Measurements from ENCODE around the gene VIT.

DNA sequence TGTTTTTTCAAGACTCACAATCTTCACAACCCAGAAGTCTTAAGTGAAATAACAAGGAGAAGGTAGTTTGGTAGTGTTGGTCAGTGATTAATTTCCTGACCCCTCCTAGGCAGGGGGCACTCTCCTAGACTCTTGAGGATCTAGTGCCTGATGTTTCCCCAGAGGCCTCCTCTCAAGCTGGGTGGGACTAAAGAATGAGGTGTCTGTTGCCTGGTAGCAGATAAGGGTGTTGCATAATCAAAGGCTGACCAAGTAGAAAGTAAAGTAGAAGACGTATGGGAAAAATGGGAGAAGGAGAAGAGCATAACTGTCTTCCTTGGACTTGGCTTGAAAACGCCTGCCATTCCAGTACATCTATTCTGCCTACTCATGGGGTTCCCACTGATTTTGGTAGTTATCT, 37.8 kb downstream of the VIT start:
- no peak for TF ChIP-seq POLR2A (IDR thresholded peaks at IDR 0.05)
- TF ChIP-seq, protein P1, sequence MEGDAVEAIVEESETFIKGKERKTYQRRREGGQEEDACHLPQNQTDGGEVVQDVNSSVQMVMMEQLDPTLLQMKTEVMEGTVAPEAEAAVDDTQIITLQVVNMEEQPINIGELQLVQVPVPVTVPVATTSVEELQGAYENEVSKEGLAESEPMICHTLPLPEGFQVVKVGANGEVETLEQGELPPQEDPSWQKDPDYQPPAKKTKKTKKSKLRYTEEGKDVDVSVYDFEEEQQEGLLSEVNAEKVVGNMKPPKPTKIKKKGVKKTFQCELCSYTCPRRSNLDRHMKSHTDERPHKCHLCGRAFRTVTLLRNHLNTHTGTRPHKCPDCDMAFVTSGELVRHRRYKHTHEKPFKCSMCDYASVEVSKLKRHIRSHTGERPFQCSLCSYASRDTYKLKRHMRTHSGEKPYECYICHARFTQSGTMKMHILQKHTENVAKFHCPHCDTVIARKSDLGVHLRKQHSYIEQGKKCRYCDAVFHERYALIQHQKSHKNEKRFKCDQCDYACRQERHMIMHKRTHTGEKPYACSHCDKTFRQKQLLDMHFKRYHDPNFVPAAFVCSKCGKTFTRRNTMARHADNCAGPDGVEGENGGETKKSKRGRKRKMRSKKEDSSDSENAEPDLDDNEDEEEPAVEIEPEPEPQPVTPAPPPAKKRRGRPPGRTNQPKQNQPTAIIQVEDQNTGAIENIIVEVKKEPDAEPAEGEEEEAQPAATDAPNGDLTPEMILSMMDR (IDR thresholded peaks at IDR 0.05 in 8 of 11, conservative IDR thresholded peaks at IDR 0.05 in 3 of 11) = no peak
- no peak for TF ChIP-seq POLR2AphosphoS5 (IDR thresholded peaks at IDR 0.05)

Measured in spleen (tissue), 7 donors.